DLD1 (cell line): ENCODE measurements around the gene EYA4.
"Not testable (repeated sequence)": the region's sequence is repeated elsewhere in the genome, so short reads cannot be mapped to it uniquely, and the experiment has no call there.

ENCODE experiments used
- in situ Hi-C: cut with HindIII; loops from 2 replicates; pipeline ENCODE4 v1.10.0; 2017; ENCODE audit warnings: low sequenced_read_pairs

The EYA4 gene

DNA sequence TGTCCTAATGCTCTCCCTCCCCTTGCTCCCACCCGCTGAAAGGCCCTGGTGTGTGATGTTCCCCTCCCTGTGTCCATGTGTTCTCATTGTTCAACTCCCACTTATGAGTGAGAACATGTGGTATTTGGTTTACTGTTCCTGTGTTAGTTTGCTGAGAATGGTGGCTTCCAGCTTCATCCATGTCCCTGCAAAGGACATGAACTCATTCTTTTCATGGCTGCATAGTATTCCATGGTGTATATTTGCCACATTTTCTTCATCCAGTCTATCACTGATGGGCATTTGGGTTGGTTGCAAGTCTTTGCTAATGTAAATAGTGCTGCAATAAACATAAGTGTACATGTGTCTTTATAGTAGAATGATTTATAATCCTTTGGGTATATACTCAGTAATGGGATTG, 313.0 kb downstream of the EYA4 start:
- in situ Hi-C loops: not testable (repeated sequence)

DNA sequence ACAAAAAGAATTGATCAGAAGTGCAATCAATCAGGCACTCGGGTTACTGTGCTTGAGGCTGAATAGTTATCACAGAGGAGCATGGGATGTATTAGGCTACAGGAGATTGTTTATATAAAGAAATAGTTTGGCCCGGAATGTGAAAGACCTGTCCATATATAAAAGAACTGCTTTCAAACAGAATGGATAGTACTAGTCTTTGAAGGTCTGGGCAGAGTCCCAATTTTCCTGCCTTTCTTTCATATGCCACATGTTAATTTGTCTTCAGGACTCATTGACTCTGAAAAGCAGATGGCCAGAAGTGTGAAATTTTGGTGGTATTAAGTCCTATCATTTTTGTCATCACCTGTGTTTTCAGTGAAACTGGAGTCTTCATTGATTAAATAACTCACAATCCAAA, 314.5 kb downstream of the EYA4 start:
- in situ Hi-C loops: no loop called here

GRCh38 chr6:133559926-133560325, 318.8 kb downstream of the EYA4 start:
- in situ Hi-C loops: loop anchor here (10.0 kb wide), 1 partner anchor 545 kb away; no protein-coding TSS in a partner anchor

DNA sequence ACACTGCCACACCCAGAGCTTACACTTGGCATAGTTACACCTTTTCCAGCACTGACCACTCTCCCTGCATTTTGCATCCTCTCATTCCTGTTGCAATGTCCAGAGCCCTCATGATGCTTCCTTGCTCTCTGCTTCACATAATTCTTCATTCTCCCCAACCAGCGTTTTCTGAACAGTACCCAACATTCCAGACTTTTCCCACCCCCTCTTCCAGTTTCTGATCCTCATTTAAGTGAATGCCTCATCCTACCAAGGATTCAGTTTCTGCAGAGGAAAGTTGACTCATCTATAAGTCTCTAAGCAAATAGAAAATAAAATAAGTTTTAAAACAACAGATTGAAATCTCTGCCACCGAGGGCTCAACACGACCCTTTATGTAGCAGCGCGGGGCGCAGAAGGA, 326.5 kb downstream of the EYA4 start:
- in situ Hi-C loops: loop anchor here (10.0 kb wide), 1 partner anchor 537 kb away; no protein-coding TSS in a partner anchor

DNA sequence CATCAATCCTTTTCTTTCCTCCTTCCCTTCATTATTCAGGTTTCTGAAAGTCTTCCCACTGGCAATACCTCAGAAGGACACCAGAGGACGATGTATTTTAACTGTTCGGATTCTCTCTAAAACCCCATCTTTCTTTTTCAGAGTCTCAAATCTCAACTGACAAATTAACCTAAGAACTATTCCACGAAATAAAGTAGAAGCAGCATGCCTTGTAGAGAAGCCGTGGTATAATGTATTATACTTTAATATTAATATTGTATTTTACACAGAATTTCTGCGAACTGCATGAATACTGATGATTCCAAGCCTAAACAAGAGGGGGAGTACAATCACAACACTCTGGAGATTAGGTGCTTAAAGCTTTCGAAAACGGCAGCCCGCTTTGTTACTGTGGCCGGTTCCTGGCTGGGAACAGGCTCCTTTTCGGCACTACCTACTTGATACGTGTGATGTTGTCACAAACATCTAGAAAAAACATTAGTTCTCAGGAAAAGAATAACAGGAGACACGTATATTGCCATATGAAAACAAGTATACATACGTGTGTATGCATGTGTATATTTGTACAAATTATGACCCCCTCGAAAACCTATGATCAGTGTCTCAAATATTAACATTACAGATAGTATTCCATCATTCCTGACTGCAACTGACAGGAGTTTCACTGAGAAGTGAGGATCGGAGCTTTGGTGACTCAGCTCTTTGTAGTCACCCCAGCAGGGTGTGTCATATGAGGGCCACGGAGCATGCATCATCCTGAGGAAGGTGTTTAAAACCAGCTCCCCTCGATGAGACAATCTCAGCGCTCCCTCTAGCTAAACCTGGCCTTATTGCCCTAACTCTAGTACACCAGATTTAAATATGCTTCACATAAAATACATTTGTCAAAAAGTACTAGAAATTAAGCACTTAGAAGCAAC, 328.1 kb downstream of the EYA4 start:
- in situ Hi-C loops: loop anchor here (10.0 kb wide), 1 partner anchor 536 kb away; no protein-coding TSS in a partner anchor

DNA sequence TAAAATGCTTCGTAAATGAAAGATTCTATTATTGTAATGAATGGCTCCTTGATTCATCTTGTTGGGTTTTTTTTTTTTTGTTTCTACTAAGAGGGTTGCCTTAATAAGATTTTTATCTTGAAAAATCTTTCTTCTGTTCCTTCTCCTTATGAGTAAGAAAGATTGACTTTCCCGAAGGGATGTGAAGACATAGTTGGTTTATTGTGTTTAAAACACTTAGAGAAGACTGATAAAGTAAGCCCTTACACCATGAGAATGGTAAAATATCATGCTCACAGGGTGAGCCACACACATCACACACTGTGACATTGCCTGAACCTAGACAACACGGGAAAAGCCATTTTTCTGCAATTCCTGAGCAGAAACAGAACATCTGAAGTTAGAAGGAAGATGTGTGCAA, 330.5 kb downstream of the EYA4 start:
- in situ Hi-C loops: no loop called here

- in situ Hi-C loops: no loop called here
Observed at GRCh38 chr6:133577851-133578250, 336.7 kb downstream of the EYA4 start.
